ENCODE measurements around the gene DDAH2.

The DDAH2 gene

GRCh38 chr6:31693535-31693934 lies 35.6 kb downstream of the DDAH2 start:
- TF ChIP-seq, protein P1, sequence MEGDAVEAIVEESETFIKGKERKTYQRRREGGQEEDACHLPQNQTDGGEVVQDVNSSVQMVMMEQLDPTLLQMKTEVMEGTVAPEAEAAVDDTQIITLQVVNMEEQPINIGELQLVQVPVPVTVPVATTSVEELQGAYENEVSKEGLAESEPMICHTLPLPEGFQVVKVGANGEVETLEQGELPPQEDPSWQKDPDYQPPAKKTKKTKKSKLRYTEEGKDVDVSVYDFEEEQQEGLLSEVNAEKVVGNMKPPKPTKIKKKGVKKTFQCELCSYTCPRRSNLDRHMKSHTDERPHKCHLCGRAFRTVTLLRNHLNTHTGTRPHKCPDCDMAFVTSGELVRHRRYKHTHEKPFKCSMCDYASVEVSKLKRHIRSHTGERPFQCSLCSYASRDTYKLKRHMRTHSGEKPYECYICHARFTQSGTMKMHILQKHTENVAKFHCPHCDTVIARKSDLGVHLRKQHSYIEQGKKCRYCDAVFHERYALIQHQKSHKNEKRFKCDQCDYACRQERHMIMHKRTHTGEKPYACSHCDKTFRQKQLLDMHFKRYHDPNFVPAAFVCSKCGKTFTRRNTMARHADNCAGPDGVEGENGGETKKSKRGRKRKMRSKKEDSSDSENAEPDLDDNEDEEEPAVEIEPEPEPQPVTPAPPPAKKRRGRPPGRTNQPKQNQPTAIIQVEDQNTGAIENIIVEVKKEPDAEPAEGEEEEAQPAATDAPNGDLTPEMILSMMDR (conservative IDR thresholded peaks at IDR 0.05; ENCODE audit: low read depth, low read length): no peak
- no peak overlapping the region for H3K4me3 ChIP-seq (ENCODE audit: low read depth, low read length)
- no peak for DNase-seq (ENCODE audit: low read depth)

- no peak overlapping the region for H3K4me3 ChIP-seq (ENCODE audit: low read depth, low read length)
- TF ChIP-seq, protein P1 (conservative IDR thresholded peaks at IDR 0.05; ENCODE audit: low read depth, low read length): no peak
These were observed 36.2 kb downstream of the DDAH2 start for GRCh38 chr6:31692886-31693285.

GRCh38 chr6:31692353-31692752 lies 36.7 kb downstream of the DDAH2 start:
- no peak for DNase-seq (ENCODE audit: low read depth)
- H3K4me3 ChIP-seq (ENCODE audit: low read depth, low read length): no peak overlapping the region
- TF ChIP-seq, protein P1 (conservative IDR thresholded peaks at IDR 0.05; ENCODE audit: low read depth, low read length): no peak

More at GRCh38 chr6:31692886-31693285, 36.2 kb downstream of the DDAH2 start:
- no peak for DNase-seq (ENCODE audit: low read depth)

DNA sequence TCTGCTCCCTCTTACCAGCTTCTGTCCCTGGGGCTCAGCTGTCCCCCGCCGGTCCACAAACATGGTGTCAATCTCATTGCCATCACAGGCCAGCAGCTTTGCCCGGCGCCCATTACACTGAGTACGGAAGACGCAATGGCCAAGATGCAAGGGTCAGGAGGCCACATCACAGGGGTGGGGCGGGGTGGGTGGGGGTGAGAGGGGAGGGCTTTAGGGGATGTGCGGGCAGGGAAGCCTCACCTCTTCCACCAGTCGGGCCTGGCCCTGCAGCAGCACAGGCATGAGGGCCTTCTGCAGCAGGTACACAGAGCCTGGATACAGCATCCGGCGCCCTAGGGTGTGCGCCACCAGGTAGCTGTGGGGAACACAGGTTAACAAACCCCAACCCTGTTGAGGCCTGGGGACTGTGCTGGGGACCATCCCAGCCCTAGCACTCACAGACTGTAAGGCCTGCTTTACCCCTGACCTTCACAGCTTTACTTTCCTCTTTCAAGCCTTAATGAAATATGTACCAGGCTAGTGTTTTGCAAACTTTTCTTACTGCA lies 37.5 kb downstream of the DDAH2 start:
- no peak for DNase-seq (ENCODE audit: low read depth)
- TF ChIP-seq, protein P1 (conservative IDR thresholded peaks at IDR 0.05; ENCODE audit: low read depth, low read length): no peak
- no peak overlapping the region for H3K4me3 ChIP-seq (ENCODE audit: low read depth, low read length)

GRCh38 chr6:31691078-31691463 lies 38.0 kb downstream of the DDAH2 start:
- TF ChIP-seq, protein P1 (conservative IDR thresholded peaks at IDR 0.05; ENCODE audit: low read depth, low read length): no peak

GRCh38 chr6:31690231-31691077 lies 38.6 kb downstream of the DDAH2 start:
- no peak overlapping the region for H3K4me3 ChIP-seq (ENCODE audit: low read depth, low read length)
- DNase-seq (ENCODE audit: low read depth): peak; percentile 17
- TF ChIP-seq, protein P1 (conservative IDR thresholded peaks at IDR 0.05; ENCODE audit: low read depth, low read length): no peak

More at GRCh38 chr6:31691078-31691463, 38.0 kb downstream of the DDAH2 start:
- DNase-seq (ENCODE audit: low read depth): no peak
- H3K4me3 ChIP-seq (ENCODE audit: low read depth, low read length): no peak overlapping the region

All from choroid plexus epithelial cell (primary cell).